Fibroblast of lung (primary cell): Measurements from ENCODE around the gene CTNND2. TPM values are rescaled to one million over a fixed set of nuclear protein-coding genes. Genes with fewer than 3 reads are reported as not detected.

Source experiments
- DNase-seq, 2 donors: peaks; one replicate each; pipeline versions ENCODE4 v3.0.0 to v3.0.0-alpha.2; 2010; ENCODE audit warnings: low read depth in 2 of 2
- H2AFZ ChIP-seq: 2 replicates; pipeline ENCODE4 v1.5.1; 2012; ENCODE audit warnings: low read length, control low read depth, inconsistent platforms
- H3K27ac ChIP-seq: 2 replicates; pipeline ENCODE4 v1.5.1; 2011; ENCODE audit warnings: low read length, control low read depth; ENCODE audit not compliant: insufficient read depth
- H3K27me3 ChIP-seq: 2 replicates; pipeline ENCODE4 v1.5.1; 2011; ENCODE audit warnings: mild to moderate bottlenecking, low read length; ENCODE audit not compliant: control insufficient read depth, insufficient read depth
- H3K36me3 ChIP-seq: 2 replicates; pipeline ENCODE4 v1.5.1; 2011; ENCODE audit warnings: low read length; ENCODE audit not compliant: control insufficient read depth, insufficient read depth
- H3K4me1 ChIP-seq: 2 replicates; pipeline ENCODE4 v1.5.1; 2011; ENCODE audit warnings: low read length; ENCODE audit not compliant: control insufficient read depth, insufficient read depth; ENCODE audit errors: extremely low read depth
- H3K4me2 ChIP-seq: 2 replicates; pipeline ENCODE4 v1.5.1; 2011; ENCODE audit warnings: low read length, control low read depth; ENCODE audit not compliant: insufficient read depth; ENCODE audit errors: extremely low read depth
- H3K4me3 ChIP-seq, 4 experiments: fragments of 200-600 bp in 1 of 4; sonication (generic) in 1 of 4; replicated peaks in 1 of 4; 2 replicates each; pipeline ENCODE4 v1.5.1; 2011 to 2016; ENCODE audit warnings: low read length in 4 of 4, low read depth in 3 of 4, mild to moderate bottlenecking in 3 of 4, control low read depth in 2 of 4, inconsistent platforms in 1 of 4, mixed read lengths in 1 of 4; ENCODE audit not compliant: insufficient read depth in 1 of 4; ENCODE audit errors: control extremely low read depth in 1 of 4
- H3K79me2 ChIP-seq: 2 replicates; pipeline ENCODE4 v1.5.1; 2012; ENCODE audit warnings: mild to moderate bottlenecking, low read length, inconsistent platforms; ENCODE audit not compliant: control insufficient read depth, insufficient read depth
- H3K9ac ChIP-seq: 2 replicates; pipeline ENCODE4 v1.5.1; 2011; ENCODE audit warnings: mild to moderate bottlenecking, low read length, control low read depth; ENCODE audit not compliant: insufficient read depth
- H3K9me3 ChIP-seq: 2 replicates; pipeline ENCODE4 v1.5.1; 2012; ENCODE audit warnings: low read depth, low read length; ENCODE audit not compliant: control insufficient read depth, insufficient read depth
- H4K20me1 ChIP-seq: 2 replicates; pipeline ENCODE4 v1.5.1; 2011; ENCODE audit warnings: low read length; ENCODE audit not compliant: control insufficient read depth, insufficient read depth; ENCODE audit errors: extremely low read depth
- CTCF ChIP-seq, 2 donors: IDR thresholded peaks in 1 of 2; conservative IDR thresholded peaks in 1 of 2; 1 replicate in 1 of 2; 2 replicates in 1 of 2; pipeline ENCODE4 v1.5.1; 2011 to 2012; ENCODE audit warnings: low read length in 2 of 2, control low read depth in 1 of 2, inconsistent platforms in 1 of 2, low read depth in 1 of 2, mild to moderate bottlenecking in 1 of 2
- EZH2 ChIP-seq: IDR thresholded peaks from 2 replicates; pipeline ENCODE4 v1.5.1; 2012; ENCODE audit warnings: low read length, control low read depth, mild to moderate bottlenecking; ENCODE audit errors: missing control alignments
- polyA plus RNA-seq, 2 donors: library from polyadenylated mRNA; depleted of rRNA in 1 of 2; stranded (reverse) in 1 of 2; unstranded in 1 of 2; fragments of >200 nt; gene quantifications; 2 replicates each; pipeline ENCODE4 v1.2.1, GENCODE V29; 2011 to 2012; ENCODE audit warnings: missing spikeins in 1 of 2
- total RNA-seq: library from RNA; depleted of rRNA; stranded (reverse); fragments of >200 nt; gene quantifications from 2 replicates; pipeline ENCODE4 v1.2.1, GENCODE V29; 2014

Gene CTNND2
- total and polyA plus RNA-seq, 2 donors (not counting 1 experiment from before 2014, with no cell fraction given): not detected

GRCh38 chr5:11334404-11334803, 569.8 kb downstream of the CTNND2 start:
- Histone ChIP-seq H3K4me3 (no peak overlapping the region), H3K79me2 (no peaks in the 10 kb centered on the region), H3K27me3 (no peaks in the 10 kb centered on the region), H3K9ac (no peak overlapping the region), H3K27ac (no peak overlapping the region), H3K4me1 (no peaks in the 10 kb centered on the region), H2AFZ (no peak overlapping the region), H3K36me3 (no peaks in the 10 kb centered on the region), H4K20me1 (no peaks in the 10 kb centered on the region), H3K9me3 (no peaks in the 10 kb centered on the region), H3K4me2 (no peak overlapping the region)
- TF ChIP-seq CTCF (conservative IDR thresholded peaks at IDR 0.05 in 1 of 2, IDR thresholded peaks at IDR 0.05 in 1 of 2; ENCODE audit: low read depth in 1 of 2, low read length in 2 of 2) (no peak), EZH2 (no peak)
- DNase-seq: no peak

DNA sequence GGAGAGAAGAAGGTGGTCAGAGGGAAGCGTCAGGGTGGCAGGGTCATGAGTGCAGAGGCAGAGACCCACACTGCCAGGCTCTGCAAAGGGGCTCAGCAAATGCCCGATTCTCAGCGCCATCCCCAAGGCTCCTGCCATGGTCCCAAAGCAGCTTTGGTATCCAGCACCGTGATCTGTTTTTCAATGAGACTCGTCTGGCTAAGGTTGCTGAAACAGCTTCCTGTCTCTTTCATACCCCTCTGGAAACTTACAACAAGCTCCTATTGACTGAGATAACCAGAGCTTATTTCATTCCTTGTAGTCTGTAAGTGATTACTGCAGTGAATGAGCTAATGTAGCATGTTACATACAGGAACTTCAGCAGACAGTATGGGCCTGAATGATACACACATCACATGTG, 574.6 kb downstream of the CTNND2 start:
- no peak for DNase-seq
- Histone ChIP-seq H3K79me2 (no peaks in the 10 kb centered on the region), H3K27me3 (no peaks in the 10 kb centered on the region), H3K9me3 (no peaks in the 10 kb centered on the region), H3K36me3 (no peaks in the 10 kb centered on the region), H2AFZ (no peak overlapping the region), H3K4me3 (no peak overlapping the region), H3K4me2 (no peak overlapping the region), H3K9ac (no peak overlapping the region), H3K4me1 (no peaks in the 10 kb centered on the region), H3K27ac (no peak overlapping the region), H4K20me1 (no peaks in the 10 kb centered on the region)
- TF ChIP-seq CTCF (conservative IDR thresholded peaks at IDR 0.05 in 1 of 2, IDR thresholded peaks at IDR 0.05 in 1 of 2; ENCODE audit: low read depth in 1 of 2, low read length in 2 of 2): no peak

GRCh38 chr5:11324521-11325289, 579.5 kb downstream of the CTNND2 start:
- Histone ChIP-seq H3K4me2 (no peak overlapping the region), H2AFZ (no peak overlapping the region), H3K27ac (no peak overlapping the region), H4K20me1 (no peaks in the 10 kb centered on the region), H3K9ac (no peak overlapping the region), H3K4me1 (no peaks in the 10 kb centered on the region), H3K79me2 (no peaks in the 10 kb centered on the region), H3K9me3 (no peaks in the 10 kb centered on the region), H3K27me3 (no peaks in the 10 kb centered on the region), H3K36me3 (no peaks in the 10 kb centered on the region), H3K4me3 (no peak overlapping the region)
- TF ChIP-seq CTCF (conservative IDR thresholded peaks at IDR 0.05 in 1 of 2, IDR thresholded peaks at IDR 0.05 in 1 of 2; ENCODE audit: low read depth in 1 of 2, low read length in 2 of 2): no peak
- no peak for DNase-seq
